GM10847 (cell line): ENCODE measurements around the gene ASL.

Experiments
- POLR2A ChIP-seq: IDR thresholded peaks from 2 replicates; pipeline ENCODE4 v1.6.1; 2011; ENCODE audit not compliant: insufficient read length; ENCODE audit errors: extremely low read depth

ASL gene

DNA sequence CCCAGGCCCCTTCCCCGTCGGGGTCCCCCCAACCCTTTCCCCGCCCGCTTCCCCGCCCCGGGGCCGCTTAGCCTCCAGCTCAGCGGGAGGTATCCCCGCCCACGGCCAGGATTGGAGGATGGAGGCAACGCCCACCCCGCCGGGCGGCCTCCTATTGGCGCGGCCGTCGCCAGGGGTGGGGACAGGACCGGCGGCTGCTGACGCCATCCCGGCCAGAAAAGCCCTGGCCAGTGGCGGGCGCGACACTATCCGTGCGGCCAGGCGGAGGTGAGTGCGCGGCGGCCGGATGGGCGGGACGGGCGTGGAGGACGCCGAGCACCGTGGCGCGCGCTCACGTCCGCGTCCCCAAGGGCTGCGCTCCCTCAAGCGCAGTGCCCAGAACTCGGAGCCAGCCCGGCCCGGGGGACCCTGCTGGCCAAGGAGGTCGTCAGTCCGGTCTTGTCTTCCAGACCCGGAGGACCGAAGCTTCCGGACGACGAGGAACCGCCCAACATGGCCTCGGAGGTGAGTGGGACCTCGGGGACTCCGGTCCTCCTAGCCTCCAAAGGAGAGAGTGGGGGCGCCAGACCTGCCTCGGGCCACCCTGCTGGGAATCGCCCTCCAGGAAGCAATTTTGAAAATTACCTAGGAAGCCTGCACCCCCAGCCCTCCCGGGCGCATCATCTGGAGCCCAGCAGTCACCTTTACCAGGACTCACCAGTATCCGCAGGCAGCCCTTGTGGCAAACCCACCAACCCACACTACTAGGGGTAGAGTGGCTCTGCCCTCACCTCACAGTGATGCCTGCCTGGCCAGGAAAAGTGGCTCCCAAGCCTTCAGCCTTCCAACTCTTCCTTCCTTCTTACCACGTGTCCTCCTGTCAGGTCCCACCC, at the start of gene ASL:
TSS of gene ASL (plus strand) at position 230 of the 872 bp plus-strand sequence. CDS start at position 493, 263 bp downstream.
- TF ChIP-seq POLR2A: peak; percentile 88

GRCh38 chr7:66033471-66034385, 41.9 kb upstream of the ASL start:
- TF ChIP-seq POLR2A: no peak

- TF ChIP-seq POLR2A: no peak
Measured at GRCh38 chr7:66036382-66036781, 39.2 kb upstream of the ASL start.

DNA sequence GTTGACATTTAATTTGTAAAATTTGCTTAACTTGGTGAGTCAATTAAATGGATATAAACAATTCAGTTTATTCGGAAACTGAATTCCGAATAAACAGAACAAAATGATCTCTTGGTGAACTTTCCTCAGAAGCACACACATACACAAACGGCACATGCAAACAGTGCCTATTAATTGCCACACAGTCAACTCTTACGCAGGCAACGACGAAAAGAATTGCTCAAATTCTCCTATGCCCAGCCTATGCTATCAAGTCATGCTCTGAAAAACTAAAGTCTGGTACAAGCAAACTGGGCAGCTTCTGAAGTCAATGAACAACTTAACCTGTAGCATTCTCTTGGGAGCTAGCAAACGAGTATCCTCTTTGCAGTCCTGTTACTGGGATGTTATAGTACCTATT, 38.8 kb upstream of the ASL start:
- TF ChIP-seq POLR2A: no peak

- no peak for TF ChIP-seq POLR2A
Measured at GRCh38 chr7:66039094-66039670, 36.4 kb upstream of the ASL start.

GRCh38 chr7:66043681-66044497, 31.7 kb upstream of the ASL start:
- TF ChIP-seq POLR2A: no peak

GRCh38 chr7:66047426-66047825, 28.2 kb upstream of the ASL start:
- TF ChIP-seq POLR2A: no peak

DNA sequence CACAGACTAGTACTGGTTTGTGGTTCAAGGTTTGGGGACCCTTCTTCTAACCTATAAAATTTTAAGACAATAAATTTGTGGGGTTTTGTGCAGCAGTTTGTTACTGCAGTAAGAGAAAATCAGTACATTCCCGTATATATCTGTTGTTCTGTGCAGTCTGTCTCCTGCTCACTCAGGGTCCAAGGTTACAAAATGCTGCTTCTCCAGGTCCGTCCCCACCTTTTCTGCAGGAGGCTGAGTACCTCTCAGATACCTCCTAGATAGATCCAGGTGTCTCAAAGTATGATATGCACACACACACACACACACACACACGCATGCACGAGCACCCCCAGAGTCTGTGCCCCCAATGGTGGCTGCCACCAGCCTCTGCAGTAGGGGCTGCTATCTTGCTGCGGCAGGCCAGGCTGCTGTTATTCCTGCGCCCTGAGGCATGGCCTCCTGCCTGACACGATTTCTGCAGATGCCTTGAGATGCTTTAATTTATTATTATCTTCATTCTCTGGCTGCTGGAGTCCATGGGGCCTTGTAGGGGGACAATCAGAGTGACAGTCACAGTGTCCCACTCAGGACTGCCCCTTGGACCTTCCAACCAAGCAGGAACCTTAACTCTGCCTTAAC, 25.2 kb upstream of the ASL start:
- no peak for TF ChIP-seq POLR2A

GRCh38 chr7:66050990-66051448, 24.6 kb upstream of the ASL start:
- no peak for TF ChIP-seq POLR2A

GRCh38 chr7:66052447-66052846, 23.2 kb upstream of the ASL start:
- TF ChIP-seq POLR2A: no peak

GRCh38 chr7:66054063-66054462, 21.6 kb upstream of the ASL start:
- no peak for TF ChIP-seq POLR2A

GRCh38 chr7:66055321-66055956, 20.2 kb upstream of the ASL start:
- no peak for TF ChIP-seq POLR2A

DNA sequence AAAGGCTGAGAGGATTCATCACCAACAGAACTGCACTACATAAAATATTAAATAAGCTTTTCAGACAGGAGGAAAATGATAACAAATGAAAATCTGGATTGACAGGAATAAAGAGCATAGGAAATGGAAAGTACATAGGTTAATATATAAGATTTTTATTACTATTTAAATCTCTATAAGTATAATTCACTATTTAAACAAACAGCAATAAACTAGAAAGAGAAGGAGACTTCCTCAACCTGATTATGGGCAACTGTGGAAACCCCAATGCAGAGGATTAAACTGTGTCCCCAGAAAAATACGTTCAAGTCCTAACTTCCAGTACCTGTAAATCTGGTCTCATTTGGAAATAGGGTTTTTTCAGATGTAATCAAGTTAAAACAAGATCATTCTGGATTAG, 14.8 kb upstream of the ASL start:
- no peak for TF ChIP-seq POLR2A

GRCh38 chr7:66069732-66070131, 5.9 kb upstream of the ASL start:
- no peak for TF ChIP-seq POLR2A

GRCh38 chr7:66070222-66070621, 5.4 kb upstream of the ASL start:
- TF ChIP-seq POLR2A: no peak
